GM12878 (cell line): ENCODE measurements around the gene NLRP14. TPM values are rescaled to one million over a fixed set of nuclear protein-coding genes. Genes with fewer than 3 reads are reported as not detected.

Experiments used
- ATAC-seq: fragments of 200-7000 bp; cut with Tn5 transposase; 3 replicates; pipeline ENCODE4 v1.9.1; 2020; ENCODE audit warnings: mild to moderate bottlenecking, moderate library complexity
- BruUV-seq: library from RNA; stranded (reverse); fragments of 400-500 nt; replicated peaks from 2 replicates; lab custom pipeline; 2021; lab: Mats Ljungman, UMichigan
- CTCF ChIA-PET: fragments of 300-600 bp; sonication (Branson Sonifier 250); formaldehyde crosslinking; extraction: SDS; loops from one replicate; lab custom pipeline; 2021; ENCODE audit warnings: inconsistent platforms; lab: Yijun Ruan, JAX
- POLR2A ChIA-PET: fragments of 350-600 bp; formaldehyde crosslinking; extraction: SDS; loops from one replicate; lab custom pipeline; 2021; ENCODE audit warnings: inconsistent platforms; lab: Charles Lee
- RAD21 ChIA-PET: fragments of 300-600 bp; sonication (Branson Sonifier 250); formaldehyde crosslinking; loops from one replicate; lab custom pipeline; 2023; ENCODE audit warnings: antibody characterized with exemption; ENCODE audit not compliant: unreplicated experiment; lab: Charles Lee
- SMC1A ChIA-PET: fragments of 300-600 bp; sonication (Branson Sonifier 250); formaldehyde crosslinking; loops from one replicate; lab custom pipeline; 2023; ENCODE audit not compliant: unreplicated experiment, uncharacterized antibody; lab: Charles Lee
- DNase-seq: peaks from one replicate; pipeline ENCODE4 v3.0.0-alpha.2; 2011; ENCODE audit warnings: low read depth, low spot score
- FAIRE-seq: peaks from 3 replicates; lab custom pipeline; 2011; peaks lifted over from hg19 to GRCh38; lab: Jason Lieb, UNC
- H2AFZ ChIP-seq: 2 replicates; pipeline ENCODE4 v1.6.0; 2011; ENCODE audit warnings: low read depth, low read length, control low read depth; ENCODE audit not compliant: control insufficient read depth
- H3K27ac ChIP-seq: 2 replicates; pipeline ENCODE4 v1.5.1; 2011; ENCODE audit warnings: control low read depth; ENCODE audit not compliant: control insufficient read depth, insufficient read depth
- H3K27me3 ChIP-seq, 2 experiments: replicated peaks in 1 of 2; 2 replicates each; pipeline versions ENCODE4 v1.6.0 to v1.6.1; 2011; ENCODE audit warnings: low read length in 1 of 2; ENCODE audit not compliant: control insufficient read depth in 2 of 2, insufficient read depth in 2 of 2
- H3K36me3 ChIP-seq, 2 experiments: 2 replicates each; pipeline ENCODE4 v1.5.1; 2011; ENCODE audit warnings: low read length in 1 of 2; ENCODE audit not compliant: control insufficient read depth in 2 of 2, insufficient read depth in 2 of 2
- H3K4me1 ChIP-seq: 2 replicates; pipeline ENCODE4 v1.6.1; 2011; ENCODE audit warnings: mild to moderate bottlenecking, low read length, moderate library complexity, mixed read lengths; ENCODE audit not compliant: control insufficient read depth, insufficient read depth
- H3K4me2 ChIP-seq: 2 replicates; pipeline ENCODE4 v1.6.0; 2011; ENCODE audit warnings: control low read depth; ENCODE audit not compliant: control insufficient read depth, insufficient read depth
- H3K4me3 ChIP-seq: fragments of 200-600 bp; sonication (generic); 2 replicates; pipeline ENCODE4 v1.5.1; 2016
- H3K79me2 ChIP-seq: 2 replicates; pipeline ENCODE4 v1.6.0; 2011; ENCODE audit warnings: low read length; ENCODE audit not compliant: control insufficient read depth, insufficient read depth
- H3K9ac ChIP-seq: 2 replicates; pipeline ENCODE4 v1.8.0; 2011; ENCODE audit warnings: low read length, control low read depth, mixed read lengths; ENCODE audit not compliant: control insufficient read depth, insufficient read depth
- H3K9me3 ChIP-seq: replicated peaks from 3 replicates; pipeline ENCODE4 v1.5.1; 2011; ENCODE audit warnings: mild to moderate bottlenecking, low read length; ENCODE audit not compliant: control insufficient read depth, insufficient read depth
- H4K20me1 ChIP-seq: 2 replicates; pipeline ENCODE4 v1.6.0; 2011; ENCODE audit not compliant: control insufficient read depth, insufficient read depth
- CBX5 ChIP-seq: sonication (generic); IDR thresholded peaks from 2 replicates; pipeline ENCODE4 v1.6.1; 2016; ENCODE audit warnings: low read depth, moderate library complexity, mild to moderate bottlenecking, inconsistent platforms
- CHD4 ChIP-seq: fragments of 200-600 bp; sonication (generic); IDR thresholded peaks from 2 replicates; pipeline ENCODE4 v1.6.1; 2016; ENCODE audit warnings: mild to moderate bottlenecking
- ETV6 ChIP-seq, 2 experiments: fragments of 450-650 bp in 1 of 2; IDR thresholded peaks in 1 of 2; conservative IDR thresholded peaks in 1 of 2; 2 replicates each; pipeline ENCODE4 v1.6.1; 2014; ENCODE audit warnings: antibody characterized with exemption in 1 of 2, borderline replicate concordance in 1 of 2, low read depth in 1 of 2, mild to moderate bottlenecking in 1 of 2, moderate library complexity in 1 of 2
- FOXK2 ChIP-seq: fragments of 450-650 bp; IDR thresholded peaks from 2 replicates; pipeline ENCODE4 v1.6.1; 2017; ENCODE audit warnings: mild to moderate bottlenecking, moderate library complexity
- IKZF2 ChIP-seq, 2 experiments: fragments of 450-650 bp; IDR thresholded peaks; 2 replicates each; pipeline ENCODE4 v1.6.1; 2017; ENCODE audit warnings: mild to moderate bottlenecking in 2 of 2, moderate library complexity in 2 of 2
- IRF4 ChIP-seq: IDR thresholded peaks from 2 replicates; pipeline ENCODE4 v1.6.1; 2011; ENCODE audit warnings: low read depth, low read length
- MYC ChIP-seq: IDR thresholded peaks from 2 replicates; pipeline ENCODE4 v1.6.1; 2011; ENCODE audit warnings: mild to moderate bottlenecking, low read length, moderate library complexity, inconsistent platforms; ENCODE audit not compliant: insufficient read depth, insufficient replicate concordance, insufficient read length, severe bottlenecking
- NFYA ChIP-seq: IDR thresholded peaks from 2 replicates; pipeline ENCODE4 v1.6.1; 2011; ENCODE audit warnings: low read depth, mild to moderate bottlenecking, low read length, improper control_type of control experiment, borderline replicate concordance
- NR2C2 ChIP-seq: IDR thresholded peaks from 2 replicates; pipeline ENCODE4 v1.6.1; 2011; ENCODE audit warnings: borderline replicate concordance, low read depth; ENCODE audit not compliant: control insufficient read depth, insufficient read length
- POLR2AphosphoS5 ChIP-seq: IDR thresholded peaks from 2 replicates; pipeline ENCODE4 v1.6.1; 2011; ENCODE audit warnings: mild to moderate bottlenecking, low read length, inconsistent platforms
- POU2F2 ChIP-seq: IDR thresholded peaks from 3 replicates; pipeline ENCODE4 v1.6.1; 2011; ENCODE audit warnings: low read depth, mild to moderate bottlenecking, low read length, borderline replicate concordance
- STAT3 ChIP-seq: IDR thresholded peaks from 2 replicates; pipeline ENCODE4 v1.6.1; 2011; ENCODE audit warnings: low read depth, low read length, improper control_type of control experiment
- TCF12 ChIP-seq: IDR thresholded peaks from 2 replicates; pipeline ENCODE4 v1.6.1; 2011; ENCODE audit warnings: low read depth, mild to moderate bottlenecking, low read length
- WGBS: methylation state at CpG from one replicate; pipeline ENCODE4 v1.1.6; 2016; ENCODE audit warnings: low lambda C conversion rate; ENCODE audit not compliant: insufficient replicate concordance, insufficient coverage; ENCODE audit errors: missing lambda C conversion rate; 5-methylcytosine and 5-hydroxymethylcytosine counted together
- in situ Hi-C: fragments of 300-500 bp; cut with MboI; formaldehyde crosslinking; loops from 9 replicates; pipeline ENCODE4 v1.14.3; 2018; ENCODE audit warnings: mixed read lengths
- intact Hi-C: fragments of 100-400 bp; cut with micrococcal nuclease; formaldehyde crosslinking; loops from one replicate; pipeline ENCODE4 v1.14.2; 2022; ENCODE audit not compliant: unreplicated experiment
- polyA plus RNA-seq, 11 experiments: library from polyadenylated mRNA; depleted of rRNA in 4 of 11; unstranded in 6 of 11; stranded (reverse) in 5 of 11; fragments of >200 nt; fragmentation: Nextera tagmentation in 4 of 11; fragmentation: Illumina TruSeq in 1 of 11; extraction: Ambion mirVana in 4 of 11; extraction: Trizol in 1 of 11; gene quantifications; 1 replicate in 1 of 11; 2 replicates in 10 of 11; pipeline versions ENCODE4 v1.2.1 to v1.2.3, GENCODE V29; 2011 to 2016; ENCODE audit warnings: inconsistent platforms in 2 of 11, missing spikeins in 2 of 11, low read depth in 1 of 11
- total RNA-seq, 4 experiments: library from RNA; depleted of rRNA in 3 of 4; stranded (reverse); fragments of >200 nt in 3 of 4; fragmentation: Illumina TruSeq in 1 of 4; extraction: Trizol in 1 of 4; gene quantifications; 2 replicates each; pipeline versions ENCODE4 v1.2.1 to v1.2.3, GENCODE V29; 2013 to 2021
- TF ChIP-seq, protein P1 (sequence below): fragments of 450-650 bp; IDR thresholded peaks from 2 replicates; pipeline ENCODE4 v1.6.1; 2018; ENCODE audit warnings: borderline replicate concordance, mild to moderate bottlenecking; ENCODE audit not compliant: partially characterized antibody
- TF ChIP-seq, protein P2 (sequence below): fragments of 450-650 bp; conservative IDR thresholded peaks from 2 replicates; pipeline ENCODE4 v1.6.1; 2017; ENCODE audit warnings: mild to moderate bottlenecking, moderate library complexity

NLRP14 gene
- total and polyA plus RNA-seq, 10 of the 15 experiments (the other 5 are each of a cell fraction or from before 2014, with no cell fraction given): 0.02 to 0.12 (median 0.04) TPM; not detected in 3

DNA sequence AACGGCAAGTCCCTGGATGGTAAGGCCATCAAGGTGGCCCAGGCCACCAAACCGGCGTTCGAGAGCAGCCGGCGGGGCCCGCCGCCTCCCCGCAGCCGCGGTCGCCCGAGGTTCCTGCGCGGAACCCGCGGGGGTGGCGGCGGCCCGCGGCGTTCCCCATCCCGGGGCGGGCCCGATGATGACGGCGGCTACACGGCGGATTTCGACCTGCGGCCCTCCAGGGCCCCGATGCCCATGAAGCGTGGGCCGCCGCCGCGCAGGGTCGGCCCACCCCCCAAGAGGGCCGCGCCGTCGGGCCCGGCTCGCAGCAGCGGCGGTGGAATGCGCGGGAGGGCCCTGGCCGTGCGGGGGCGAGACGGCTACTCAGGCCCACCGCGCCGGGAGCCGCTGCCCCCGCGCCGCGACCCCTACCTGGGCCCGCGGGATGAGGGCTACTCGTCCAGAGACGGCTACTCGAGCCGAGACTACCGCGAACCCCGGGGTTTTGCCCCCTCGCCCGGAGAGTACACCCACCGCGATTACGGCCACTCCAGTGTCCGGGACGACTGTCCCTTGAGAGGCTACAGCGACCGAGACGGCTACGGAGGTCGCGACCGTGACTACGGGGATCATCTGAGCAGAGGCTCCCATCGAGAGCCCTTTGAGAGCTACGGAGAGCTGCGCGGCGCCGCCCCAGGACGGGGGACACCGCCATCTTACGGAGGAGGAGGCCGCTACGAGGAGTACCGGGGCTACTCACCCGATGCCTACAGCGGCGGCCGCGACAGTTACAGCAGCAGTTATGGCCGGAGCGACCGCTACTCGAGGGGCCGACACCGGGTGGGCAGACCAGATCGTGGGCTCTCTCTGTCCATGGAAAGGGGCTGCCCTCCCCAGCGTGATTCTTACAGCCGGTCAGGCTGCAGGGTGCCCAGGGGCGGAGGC is 69.3 kb downstream of the NLRP14 start:
- in situ Hi-C loops: no loop called here
- CTCF ChIA-PET: no interaction called here
- TF ChIP-seq NR2C2 (no peak), IKZF2 (IDR thresholded peaks at IDR 0.05) (no peak), MYC (no peak), POU2F2 (no peak), CBX5 (no peak), POLR2AphosphoS5 (no peak), STAT3 (no peak), NFYA (no peak), IRF4 (no peak), CHD4 (no peak), TCF12 (no peak), FOXK2 (no peak), ETV6 (conservative IDR thresholded peaks at IDR 0.05 in 1 of 2, IDR thresholded peaks at IDR 0.05 in 1 of 2; ENCODE audit: borderline replicate concordance in 1 of 2, low read depth in 1 of 2) (no peak)
- TF ChIP-seq, protein P1, sequence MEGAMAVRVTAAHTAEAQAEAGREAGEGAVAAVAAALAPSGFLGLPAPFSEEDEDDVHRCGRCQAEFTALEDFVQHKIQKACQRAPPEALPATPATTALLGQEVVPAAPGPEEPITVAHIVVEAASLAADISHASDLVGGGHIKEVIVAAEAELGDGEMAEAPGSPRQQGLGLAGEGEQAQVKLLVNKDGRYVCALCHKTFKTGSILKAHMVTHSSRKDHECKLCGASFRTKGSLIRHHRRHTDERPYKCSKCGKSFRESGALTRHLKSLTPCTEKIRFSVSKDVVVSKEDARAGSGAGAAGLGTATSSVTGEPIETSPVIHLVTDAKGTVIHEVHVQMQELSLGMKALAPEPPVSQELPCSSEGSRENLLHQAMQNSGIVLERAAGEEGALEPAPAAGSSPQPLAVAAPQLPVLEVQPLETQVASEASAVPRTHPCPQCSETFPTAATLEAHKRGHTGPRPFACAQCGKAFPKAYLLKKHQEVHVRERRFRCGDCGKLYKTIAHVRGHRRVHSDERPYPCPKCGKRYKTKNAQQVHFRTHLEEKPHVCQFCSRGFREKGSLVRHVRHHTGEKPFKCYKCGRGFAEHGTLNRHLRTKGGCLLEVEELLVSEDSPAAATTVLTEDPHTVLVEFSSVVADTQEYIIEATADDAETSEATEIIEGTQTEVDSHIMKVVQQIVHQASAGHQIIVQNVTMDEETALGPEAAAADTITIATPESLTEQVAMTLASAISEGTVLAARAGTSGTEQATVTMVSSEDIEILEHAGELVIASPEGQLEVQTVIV: no peak
- TF ChIP-seq, protein P2, sequence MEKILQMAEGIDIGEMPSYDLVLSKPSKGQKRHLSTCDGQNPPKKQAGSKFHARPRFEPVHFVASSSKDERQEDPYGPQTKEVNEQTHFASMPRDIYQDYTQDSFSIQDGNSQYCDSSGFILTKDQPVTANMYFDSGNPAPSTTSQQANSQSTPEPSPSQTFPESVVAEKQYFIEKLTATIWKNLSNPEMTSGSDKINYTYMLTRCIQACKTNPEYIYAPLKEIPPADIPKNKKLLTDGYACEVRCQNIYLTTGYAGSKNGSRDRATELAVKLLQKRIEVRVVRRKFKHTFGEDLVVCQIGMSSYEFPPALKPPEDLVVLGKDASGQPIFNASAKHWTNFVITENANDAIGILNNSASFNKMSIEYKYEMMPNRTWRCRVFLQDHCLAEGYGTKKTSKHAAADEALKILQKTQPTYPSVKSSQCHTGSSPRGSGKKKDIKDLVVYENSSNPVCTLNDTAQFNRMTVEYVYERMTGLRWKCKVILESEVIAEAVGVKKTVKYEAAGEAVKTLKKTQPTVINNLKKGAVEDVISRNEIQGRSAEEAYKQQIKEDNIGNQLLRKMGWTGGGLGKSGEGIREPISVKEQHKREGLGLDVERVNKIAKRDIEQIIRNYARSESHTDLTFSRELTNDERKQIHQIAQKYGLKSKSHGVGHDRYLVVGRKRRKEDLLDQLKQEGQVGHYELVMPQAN: no peak

More for the DNA sequence above, 69.3 kb downstream of the NLRP14 start:
- BruUV-seq: no TSS peak
- ChIA-PET SMC1A (no interaction called here), RAD21 (no interaction called here), POLR2A (no interaction called here)
- Histone ChIP-seq H3K4me2 (no peak overlapping the region), H3K4me1 (no peaks in the 10 kb centered on the region), H3K27ac (no peak overlapping the region), H3K27me3 (no peaks in the 10 kb centered on the region; a peak in 1 of 4 replicates), H3K36me3 (no peaks in the 10 kb centered on the region), H3K9ac (no peak overlapping the region), H4K20me1 (no peaks in the 10 kb centered on the region), H3K4me3 (no peak overlapping the region), H2AFZ (no peak overlapping the region), H3K79me2 (no peaks in the 10 kb centered on the region), H3K9me3 (no peaks in the 10 kb centered on the region)
- FAIRE-seq (no peak), ATAC-seq (no peak), DNase-seq (no peak)
- 89% methylated on average over 35 of the region's 111 CpGs for WGBS
- intact Hi-C loops: no loop called here
